H1 (cell line): ENCODE measurements around the gene ZFAND6. TPM values are rescaled to one million over a fixed set of nuclear protein-coding genes. Genes with fewer than 3 reads are reported as not detected.

Experiments
- polyA plus RNA-seq, 7 experiments: library from polyadenylated mRNA; depleted of rRNA in 3 of 7; stranded (reverse) in 5 of 7; unstranded in 2 of 7; fragments of >200 nt in 5 of 7; fragments of 200-250 nt in 2 of 7; gene quantifications; 1 replicate in 5 of 7; 2 replicates in 1 of 7; 4 replicates in 1 of 7; pipeline versions ENCODE4 v1.2.1 to v1.2.3, GENCODE V29; 2011 to 2013; ENCODE audit warnings: missing spikeins in 2 of 7, mixed read lengths in 2 of 7
- small RNA-seq: library from polyadenylated mRNA; stranded (forward); fragments of <200 nt; extraction: miRNeasy Mini kit (QIAGEN cat#:217004); gene quantifications from one replicate; pipeline ENCODE3, GENCODE V24; 2013; ENCODE audit not compliant: insufficient read depth
- total RNA-seq: library from RNA; stranded (reverse); fragmentation: NEBNext Ultra II Directional; extraction: Animal tissue kit (Norgen Biotek cat#: 25700); gene quantifications from 2 replicates; pipeline ENCODE4 v1.2.1, GENCODE V29; 2021

ZFAND6 gene
- total and polyA plus RNA-seq, 2 of the 8 experiments (the other 6 are each of a cell fraction or from before 2014, with no cell fraction given): 136 to 237 TPM

Small RNA genes within 50 kb of the gene (small RNA-seq; reads per million reads assigned to genes)
- not detected for gene RF00017

Other genes starting within 250 kb of the ZFAND6 start
- 36.2 and 37.2 TPM in 2 replicates for gene MTHFS, start 162.7 kb upstream of the ZFAND6 start, total RNA-seq
- 19.8 and 27.3 TPM in 2 replicates for gene MTHFS, start 162.7 kb upstream of the ZFAND6 start, polyA plus RNA-seq (2011; rRNA removed)
- gene BCL2A1, start 88.5 kb upstream of the ZFAND6 start, total RNA-seq: not detected in 2 replicates
- not detected in 2 replicates for gene BCL2A1, start 88.5 kb upstream of the ZFAND6 start, polyA plus RNA-seq (2011; rRNA removed)
- gene FAH, start 93.3 kb downstream of the ZFAND6 start, total RNA-seq: 19.0 and 21.7 TPM in 2 replicates
- gene FAH, start 93.3 kb downstream of the ZFAND6 start, polyA plus RNA-seq (2011; rRNA removed): 20.0 and 26.6 TPM in 2 replicates
- gene CTXND1, start 192.5 kb downstream of the ZFAND6 start, total RNA-seq: not detected in 2 replicates
- gene CTXND1, start 192.5 kb downstream of the ZFAND6 start, polyA plus RNA-seq (2011; rRNA removed): 0.03 TPM in 2 replicates